Stimulated activated CD4-positive, alpha-beta T cell treated with anti-CD3 and anti-CD28 coated beads, Interleukin-1b, Interleukin-23, amount 100 ng/mL, for 1 hour (primary cell): Measurements from ENCODE around the gene SNCAIP.

Experiments used
- DNase-seq, 2 donors: peaks; one replicate each; pipeline ENCODE4 v3.0.0-alpha.2; 2020; ENCODE audit warnings: low read depth in 2 of 2

SNCAIP gene

DNA sequence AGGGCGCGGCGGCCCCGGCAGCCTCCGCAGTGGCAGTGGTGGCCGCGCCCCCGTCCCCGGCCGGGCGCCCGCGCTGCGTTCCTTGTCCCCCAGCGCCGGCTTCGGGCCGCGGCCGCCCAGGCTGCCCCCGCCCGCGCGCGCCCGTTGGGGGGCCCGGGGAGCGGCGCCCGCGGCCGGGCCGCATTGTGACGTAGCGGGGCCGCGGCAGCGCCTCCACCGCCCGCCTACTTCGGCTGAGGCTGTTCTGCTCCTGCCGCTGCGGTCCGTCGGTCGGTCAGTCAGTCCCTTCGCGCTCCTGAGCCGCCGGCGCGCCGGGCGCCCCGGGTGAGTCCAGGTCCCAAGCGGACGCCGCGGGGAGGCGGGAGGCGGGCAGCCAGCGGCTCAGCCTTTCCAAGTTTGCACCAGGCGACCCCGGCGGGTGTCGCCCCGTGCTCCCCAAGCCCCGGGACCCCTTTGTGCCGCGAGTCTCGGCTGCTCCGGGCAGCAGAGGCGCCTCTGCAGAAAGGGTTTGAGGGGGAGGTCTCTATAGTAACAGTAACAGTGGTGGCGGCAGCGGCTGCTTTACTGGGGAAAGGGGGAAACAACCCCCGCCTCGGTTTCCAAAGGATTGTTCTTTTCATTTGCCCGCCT is at the start of gene SNCAIP:
SNCAIP (plus strand) TSS at position 277 of the 630 bp plus-strand sequence. CDS start 78,898 bp downstream, outside the sequence.
- DNase-seq = no peak

GRCh38 chr5:122263352-122264030 is 48.5 kb upstream of the SNCAIP start:
- DNase-seq = no peak

DNA sequence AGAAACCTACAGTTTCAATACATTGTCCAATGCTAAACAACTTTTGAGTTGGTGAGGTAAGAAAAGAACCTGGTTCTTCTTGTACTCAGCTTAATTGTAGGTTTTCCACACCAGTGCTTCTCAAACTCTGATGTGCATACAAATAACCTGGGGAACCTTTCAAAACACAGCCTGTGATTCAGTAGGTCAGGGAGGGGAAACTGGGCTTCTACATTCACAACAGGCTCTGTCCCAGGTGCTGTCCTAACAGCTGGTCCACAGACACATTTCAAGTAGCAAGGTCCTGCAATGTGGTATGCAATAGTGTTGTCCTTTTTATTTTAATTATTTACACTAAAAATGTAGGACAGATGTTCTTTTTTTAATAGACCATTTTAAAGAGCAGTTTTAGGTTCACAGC is 47.4 kb upstream of the SNCAIP start:
- DNase-seq = no peak

GRCh38 chr5:122267185-122267584 is 44.9 kb upstream of the SNCAIP start:
- no peak for DNase-seq

GRCh38 chr5:122273696-122274095 is 38.3 kb upstream of the SNCAIP start:
- DNase-seq = no peak

DNA sequence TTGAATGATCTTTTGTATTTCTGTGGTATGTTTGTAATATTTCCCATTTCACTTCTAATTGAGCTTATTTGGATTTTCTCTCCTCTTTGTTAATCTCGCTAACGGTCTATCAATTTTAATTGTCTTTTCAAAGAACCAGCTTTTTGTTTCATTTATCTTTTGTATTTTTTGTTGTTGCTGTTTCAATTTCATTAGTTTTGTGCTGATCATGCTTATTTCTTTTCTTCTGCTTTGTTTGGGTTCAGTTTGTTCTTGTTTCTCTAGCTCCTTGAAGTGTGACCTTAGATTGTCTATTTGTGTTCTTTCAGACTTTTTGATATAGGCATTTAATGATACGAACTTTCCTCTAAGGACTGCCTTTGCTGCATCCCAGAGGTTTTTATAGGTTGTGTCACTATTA is 28.4 kb upstream of the SNCAIP start:
- no peak for DNase-seq

DNA sequence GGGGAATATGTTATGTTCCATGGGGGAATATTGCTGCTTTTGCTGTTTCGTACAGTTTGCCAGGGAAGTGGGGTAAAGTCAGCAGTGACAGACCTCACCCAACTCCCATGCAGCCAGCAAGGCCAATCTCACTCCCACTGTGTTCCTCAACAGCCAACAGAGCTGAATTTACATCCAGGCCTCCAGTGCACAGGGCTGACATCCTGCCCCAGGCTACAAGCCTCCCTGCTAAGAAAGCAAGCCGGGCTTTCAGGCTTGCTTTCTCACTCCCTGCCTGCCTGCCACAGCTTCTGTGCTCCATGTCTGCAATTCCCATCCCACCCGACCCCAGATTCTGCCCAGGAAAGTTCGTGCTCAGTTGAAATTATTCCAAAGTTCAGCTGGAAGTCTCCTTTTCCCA is 25.5 kb upstream of the SNCAIP start:
- no peak for DNase-seq

DNA sequence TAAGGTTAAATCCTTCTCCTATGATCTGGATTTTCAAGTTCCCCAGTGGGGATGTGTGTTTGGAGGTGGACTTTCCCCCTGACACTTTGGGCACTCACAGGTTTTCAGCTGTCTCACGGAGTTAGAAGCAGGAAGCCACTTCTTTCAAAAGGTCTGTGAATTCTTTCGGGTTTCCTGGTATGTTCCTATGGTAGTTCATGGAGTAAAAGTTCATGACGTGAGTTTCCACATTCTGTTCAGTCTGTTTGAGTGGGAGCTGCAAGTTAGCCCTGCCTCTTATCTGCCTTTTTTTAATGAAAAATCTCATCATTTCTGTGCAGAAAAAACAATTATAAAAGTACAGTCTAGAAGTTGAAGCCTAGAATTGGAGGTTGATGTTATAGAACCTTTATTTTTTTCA is 24.9 kb upstream of the SNCAIP start:
- no peak for DNase-seq

DNA sequence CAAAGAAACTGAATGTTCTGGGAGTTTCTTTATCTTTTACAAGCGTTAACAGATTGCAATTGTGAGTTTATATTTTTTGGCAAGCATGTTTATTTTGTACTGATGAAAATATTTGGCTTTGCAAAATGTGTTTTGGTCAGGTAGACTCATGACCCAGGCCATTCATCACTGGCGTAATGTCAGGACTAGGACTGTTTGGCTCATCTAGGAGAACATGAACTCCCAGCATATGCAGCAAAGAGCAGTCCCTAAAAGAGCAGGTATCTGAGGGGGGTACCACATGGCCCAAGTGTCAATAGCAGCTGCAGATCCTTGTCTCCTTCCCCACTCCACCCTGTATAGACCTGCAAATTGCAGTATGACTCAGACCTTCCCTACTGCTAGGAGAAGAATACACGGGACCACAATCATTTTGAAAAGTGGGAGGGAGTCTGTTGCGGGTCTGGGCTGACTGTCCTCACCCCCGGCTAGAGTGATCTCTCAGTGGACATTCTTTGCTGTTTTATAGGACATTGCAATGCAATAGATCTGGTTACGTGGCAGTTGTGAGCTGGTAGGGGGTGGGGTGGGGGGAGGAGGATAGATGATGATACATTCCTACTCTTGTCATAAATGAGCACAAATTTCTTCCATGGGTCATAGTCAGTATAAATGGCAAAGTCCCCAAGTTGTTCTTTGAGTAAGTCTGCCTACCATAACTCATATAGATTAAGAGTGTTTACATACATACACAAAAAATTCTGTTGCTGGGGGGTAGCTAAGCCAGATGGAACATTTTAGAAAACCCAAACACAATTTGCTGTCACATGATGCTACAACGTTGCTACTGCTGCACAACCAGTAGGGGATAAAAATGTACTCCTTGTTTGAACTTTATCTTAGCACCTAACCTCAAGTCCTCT is 20.8 kb upstream of the SNCAIP start:
- DNase-seq = no peak

- DNase-seq = no peak
Observed at GRCh38 chr5:122292332-122292731, 19.7 kb upstream of the SNCAIP start.

DNA sequence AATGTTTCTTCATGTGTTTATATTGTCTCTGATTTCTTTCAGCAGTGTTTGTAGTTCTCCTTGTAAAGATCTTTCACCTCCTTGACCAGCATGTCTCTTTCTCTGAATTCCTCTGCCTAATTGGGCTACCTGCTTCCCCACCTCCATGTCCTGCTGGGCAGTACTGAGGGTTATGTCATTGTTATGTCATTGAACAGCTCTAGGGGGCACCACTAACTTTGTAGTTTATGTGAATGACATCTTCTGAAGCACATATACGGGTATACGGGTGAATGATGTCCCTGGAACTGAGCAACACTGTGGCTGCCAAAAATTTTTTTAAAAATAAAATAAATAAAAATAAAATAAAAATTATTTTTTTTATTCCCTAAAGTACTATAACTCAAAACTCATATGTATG is 16.9 kb upstream of the SNCAIP start:
- no peak for DNase-seq

- DNase-seq = no peak
Observed at GRCh38 chr5:122296871-122297270, 15.2 kb upstream of the SNCAIP start.

GRCh38 chr5:122297587-122298298 is 14.3 kb upstream of the SNCAIP start:
- DNase-seq = no peak

- DNase-seq = no peak
Observed at GRCh38 chr5:122300374-122300773, 11.7 kb upstream of the SNCAIP start.

GRCh38 chr5:122301016-122301415 is 11.0 kb upstream of the SNCAIP start:
- no peak for DNase-seq

DNA sequence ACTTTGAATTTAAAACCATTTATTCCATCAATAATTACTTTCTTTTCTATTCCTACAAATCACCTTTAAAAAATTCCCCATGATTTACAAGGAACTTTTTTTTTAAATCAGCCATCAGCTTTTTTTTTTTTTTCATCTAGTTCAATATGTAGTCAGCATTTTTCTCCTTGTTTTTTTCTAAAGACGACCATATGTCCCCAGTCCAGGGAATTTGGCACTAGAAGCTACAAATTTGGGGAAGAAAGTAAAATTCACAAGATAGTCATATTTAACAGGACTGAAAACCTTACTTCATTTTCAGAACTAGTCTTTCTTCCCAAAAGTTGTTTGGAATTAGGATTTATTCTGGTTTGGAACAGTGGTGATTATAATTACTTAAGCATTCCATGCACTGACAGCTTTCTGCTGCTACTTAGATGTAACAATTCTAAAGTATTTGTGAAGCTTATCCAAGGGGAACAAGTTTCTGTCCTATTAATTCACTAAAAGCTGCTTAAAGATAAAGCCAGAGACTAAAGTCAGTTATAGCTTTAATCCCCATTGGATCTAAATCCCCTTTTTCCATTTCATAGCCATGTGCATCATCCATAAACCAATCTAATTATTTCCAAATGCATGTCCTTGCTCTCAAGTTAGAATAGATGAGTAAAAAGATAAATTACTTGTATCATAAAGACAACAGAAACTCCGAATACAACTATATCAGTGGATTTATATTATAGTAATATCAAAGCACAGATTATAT is 7.4 kb upstream of the SNCAIP start:
- no peak for DNase-seq

GRCh38 chr5:122306461-122306860 is 5.6 kb upstream of the SNCAIP start:
- DNase-seq = no peak

GRCh38 chr5:122310889-122311288 is 1.1 kb upstream of the SNCAIP start:
- no peak for DNase-seq

GRCh38 chr5:122311497-122311960 is 508 bp upstream of the SNCAIP start:
- no peak for DNase-seq

GRCh38 chr5:122312591-122313406 is 762 bp downstream of the SNCAIP start:
- no peak for DNase-seq
